ENCODE results near the gene DDX41.

DNA sequence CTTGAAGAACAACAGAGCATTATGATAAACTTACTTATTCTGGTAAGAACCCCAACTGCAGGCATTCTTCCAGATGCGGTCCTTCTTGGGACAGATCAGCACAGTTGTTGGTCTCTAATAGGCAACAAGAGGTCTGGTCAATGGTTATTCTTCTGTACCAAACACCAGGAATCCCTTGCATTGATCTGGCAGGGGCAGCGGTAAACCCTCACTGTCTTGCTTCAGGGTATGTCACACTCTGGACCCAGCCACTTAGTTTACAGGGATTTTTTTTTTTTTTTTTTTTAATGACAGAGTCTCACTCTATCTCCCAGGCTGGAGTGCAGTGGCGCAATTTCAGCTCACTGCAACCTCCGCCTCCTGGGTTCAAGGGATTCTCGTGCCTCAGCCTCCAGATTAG is 38.9 kb upstream of the DDX41 start:
- TF ChIP-seq, protein P1, sequence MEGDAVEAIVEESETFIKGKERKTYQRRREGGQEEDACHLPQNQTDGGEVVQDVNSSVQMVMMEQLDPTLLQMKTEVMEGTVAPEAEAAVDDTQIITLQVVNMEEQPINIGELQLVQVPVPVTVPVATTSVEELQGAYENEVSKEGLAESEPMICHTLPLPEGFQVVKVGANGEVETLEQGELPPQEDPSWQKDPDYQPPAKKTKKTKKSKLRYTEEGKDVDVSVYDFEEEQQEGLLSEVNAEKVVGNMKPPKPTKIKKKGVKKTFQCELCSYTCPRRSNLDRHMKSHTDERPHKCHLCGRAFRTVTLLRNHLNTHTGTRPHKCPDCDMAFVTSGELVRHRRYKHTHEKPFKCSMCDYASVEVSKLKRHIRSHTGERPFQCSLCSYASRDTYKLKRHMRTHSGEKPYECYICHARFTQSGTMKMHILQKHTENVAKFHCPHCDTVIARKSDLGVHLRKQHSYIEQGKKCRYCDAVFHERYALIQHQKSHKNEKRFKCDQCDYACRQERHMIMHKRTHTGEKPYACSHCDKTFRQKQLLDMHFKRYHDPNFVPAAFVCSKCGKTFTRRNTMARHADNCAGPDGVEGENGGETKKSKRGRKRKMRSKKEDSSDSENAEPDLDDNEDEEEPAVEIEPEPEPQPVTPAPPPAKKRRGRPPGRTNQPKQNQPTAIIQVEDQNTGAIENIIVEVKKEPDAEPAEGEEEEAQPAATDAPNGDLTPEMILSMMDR (IDR thresholded peaks at IDR 0.05; ENCODE audit: low read length) = no peak
- no peak for TF ChIP-seq EZH2 (IDR thresholded peaks at IDR 0.05; ENCODE audit: borderline replicate concordance, low read length)

All from OCI-LY1 (cell line).